G401.6 (cell line): ENCODE data around the gene SLC39A6.
"Not testable (repeated sequence)": the region's sequence is repeated elsewhere in the genome, so short reads cannot be mapped to it uniquely, and the experiment has no call there.

Experiments used
- FAIRE-seq: peaks from 2 replicates; lab custom pipeline; 2012; peaks lifted over from hg19 to GRCh38; lab: Jason Lieb, UNC

The SLC39A6 gene

GRCh38 chr18:36095936-36096519, 33.1 kb downstream of the SLC39A6 start:
- FAIRE-seq = peak; percentile 96

- no peak for FAIRE-seq
Observed at GRCh38 chr18:36094431-36094830, 34.7 kb downstream of the SLC39A6 start.

- not testable (repeated sequence) for FAIRE-seq
Observed at GRCh38 chr18:36092116-36092515, 37.0 kb downstream of the SLC39A6 start.

GRCh38 chr18:36089001-36089400, 40.1 kb downstream of the SLC39A6 start:
- FAIRE-seq = no peak

- FAIRE-seq = no peak
Observed at GRCh38 chr18:36088256-36088655, 40.9 kb downstream of the SLC39A6 start.

GRCh38 chr18:36086186-36086585, 43.0 kb downstream of the SLC39A6 start:
- FAIRE-seq = no peak

- no peak for FAIRE-seq
Observed at GRCh38 chr18:36085195-36085594, 43.9 kb downstream of the SLC39A6 start.

GRCh38 chr18:36083729-36084128, 45.4 kb downstream of the SLC39A6 start:
- FAIRE-seq = no peak

- FAIRE-seq = not testable (repeated sequence)
Observed at GRCh38 chr18:36081118-36081517, 48.0 kb downstream of the SLC39A6 start.

GRCh38 chr18:36078751-36079529, 50.2 kb downstream of the SLC39A6 start:
- no peak for FAIRE-seq

- not testable (repeated sequence) for FAIRE-seq
Observed at GRCh38 chr18:36077764-36078163, 51.4 kb downstream of the SLC39A6 start.

- FAIRE-seq = no peak
Observed at GRCh38 chr18:36075862-36076587, 53.1 kb downstream of the SLC39A6 start.

- no peak for FAIRE-seq
Observed at GRCh38 chr18:36074435-36074834, 54.7 kb downstream of the SLC39A6 start.

GRCh38 chr18:36073676-36074075, 55.5 kb downstream of the SLC39A6 start:
- FAIRE-seq = no peak

- FAIRE-seq = not testable (repeated sequence)
Observed at GRCh38 chr18:36072406-36072805, 56.7 kb downstream of the SLC39A6 start.

GRCh38 chr18:36067055-36067957, 61.8 kb downstream of the SLC39A6 start, which contains the start of gene RPRD1A:
RPRD1A (minus strand) TSS chr18:36067559; CDS start chr18:36067404, 155 bp downstream.
- peak; percentile 97 for FAIRE-seq

- FAIRE-seq = no peak
Observed at GRCh38 chr18:36066686-36067054, 62.5 kb downstream of the SLC39A6 start.

GRCh38 chr18:36066001-36066400, 63.1 kb downstream of the SLC39A6 start:
- no peak for FAIRE-seq

GRCh38 chr18:36064809-36065079, 64.4 kb downstream of the SLC39A6 start:
- FAIRE-seq = not testable (repeated sequence)

GRCh38 chr18:36064027-36064808, 64.9 kb downstream of the SLC39A6 start:
- no peak for FAIRE-seq

- no peak for FAIRE-seq
Observed at GRCh38 chr18:36058674-36059073, 70.5 kb downstream of the SLC39A6 start.
